HG03039 (cell line): ENCODE data around the gene CFL1.
A peak's percentile ranks its signal among the peaks of the same experiment; 100 is the strongest.
"Not testable (repeated sequence)": the region's sequence is repeated elsewhere in the genome, so short reads cannot be mapped to it uniquely, and the experiment has no call there.

Source experiments
- ATAC-seq: cut with Tn5 transposase; IDR thresholded peaks from one replicate; pipeline ENCODE4 v1.9.1; 2021; ENCODE audit warnings: mild to moderate bottlenecking, moderate library complexity; ENCODE audit not compliant: unreplicated experiment

CFL1 gene

GRCh38 chr11:65844231-65844872, 13.6 kb downstream of the CFL1 start:
- ATAC-seq: no peak

GRCh38 chr11:65843811-65844210, 14.2 kb downstream of the CFL1 start:
- ATAC-seq: no peak

- no peak for ATAC-seq
These were observed 15.8 kb downstream of the CFL1 start for GRCh38 chr11:65842144-65842543.

- no peak for ATAC-seq
These were observed 23.8 kb downstream of the CFL1 start for GRCh38 chr11:65834202-65834601.

- peak; percentile 85 for ATAC-seq
These were observed 24.5 kb downstream of the CFL1 start, which contains the start of gene SNX32 for GRCh38 chr11:65833297-65834030. SNX32 (plus strand) TSS chr11:65833963; CDS start chr11:65834066, 103 bp downstream.

GRCh38 chr11:65832231-65832630, 25.7 kb downstream of the CFL1 start:
- not testable (repeated sequence) for ATAC-seq

DNA sequence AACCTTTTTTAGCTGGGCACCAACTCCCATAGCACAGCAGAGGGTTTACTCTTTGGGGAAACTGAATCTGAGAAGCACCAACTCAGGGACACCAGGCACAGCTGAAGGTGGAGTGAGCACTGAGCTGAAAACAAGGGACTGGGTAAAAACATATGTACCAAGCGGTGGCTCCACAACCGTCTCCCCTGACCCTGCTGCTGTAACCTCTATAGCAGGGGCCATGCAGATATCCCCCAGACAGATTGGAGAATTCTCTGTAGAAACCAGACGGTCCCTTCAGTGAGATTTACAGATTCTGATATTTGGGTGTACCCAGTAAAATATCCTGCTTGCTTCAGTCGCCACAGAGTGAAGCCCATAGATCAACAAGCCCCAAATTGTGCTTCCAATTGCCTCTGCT, 28.5 kb downstream of the CFL1 start:
- no peak for ATAC-seq

- ATAC-seq: no peak
These were observed 30.8 kb downstream of the CFL1 start for GRCh38 chr11:65826984-65827735.

GRCh38 chr11:65822776-65823528, 35.0 kb downstream of the CFL1 start:
- no peak for ATAC-seq

- ATAC-seq: no peak
These were observed 36.9 kb downstream of the CFL1 start for GRCh38 chr11:65821107-65821506.

DNA sequence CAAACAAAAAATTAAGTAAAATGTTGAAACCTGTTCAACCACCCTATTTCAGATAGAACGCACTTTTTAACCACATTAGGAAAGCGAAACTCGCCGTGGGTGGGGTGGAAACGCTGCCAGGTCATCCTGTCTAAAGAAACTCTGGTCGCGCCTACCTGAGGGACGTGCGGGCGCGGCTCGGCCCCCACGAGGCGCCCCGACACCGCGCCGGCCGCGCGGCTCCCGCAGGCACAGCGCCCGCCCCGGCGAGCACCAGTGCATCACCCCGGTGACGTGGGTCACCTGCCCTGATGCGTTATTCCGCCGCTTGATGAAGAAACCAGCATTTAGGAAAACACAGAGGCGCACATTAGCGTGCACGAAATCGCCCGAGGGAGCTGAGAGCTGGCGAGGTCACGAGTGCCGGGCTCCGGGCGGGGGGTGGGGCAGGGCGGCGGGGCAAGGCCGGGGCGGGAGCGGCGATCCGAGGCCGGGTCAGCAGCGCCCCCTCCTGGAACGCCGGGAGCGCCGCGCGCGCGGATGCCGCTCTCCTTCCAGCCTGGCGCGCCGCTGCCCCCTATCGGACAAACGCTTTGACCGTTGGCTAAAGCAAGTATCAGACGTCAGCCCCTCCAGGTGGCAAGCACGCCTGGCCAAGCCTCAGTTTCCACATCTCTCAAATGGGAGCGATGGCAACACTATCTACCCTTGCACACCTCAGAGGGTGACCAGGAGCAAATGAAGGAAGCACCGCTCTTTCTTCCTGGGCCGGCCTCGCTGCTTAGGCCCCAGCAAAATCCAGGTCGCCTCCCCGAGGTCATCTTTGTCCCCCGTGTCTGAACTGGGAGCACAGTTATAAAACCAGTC, 39.9 kb downstream of the CFL1 start:
- ATAC-seq: peak; percentile 74

GRCh38 chr11:65817312-65817834, 40.6 kb downstream of the CFL1 start:
- ATAC-seq: no peak

GRCh38 chr11:65816696-65817095, 41.3 kb downstream of the CFL1 start:
- no peak for ATAC-seq

GRCh38 chr11:65814986-65815565, 42.9 kb downstream of the CFL1 start:
- no peak for ATAC-seq

GRCh38 chr11:65814131-65814985, 43.6 kb downstream of the CFL1 start:
- ATAC-seq: no peak

DNA sequence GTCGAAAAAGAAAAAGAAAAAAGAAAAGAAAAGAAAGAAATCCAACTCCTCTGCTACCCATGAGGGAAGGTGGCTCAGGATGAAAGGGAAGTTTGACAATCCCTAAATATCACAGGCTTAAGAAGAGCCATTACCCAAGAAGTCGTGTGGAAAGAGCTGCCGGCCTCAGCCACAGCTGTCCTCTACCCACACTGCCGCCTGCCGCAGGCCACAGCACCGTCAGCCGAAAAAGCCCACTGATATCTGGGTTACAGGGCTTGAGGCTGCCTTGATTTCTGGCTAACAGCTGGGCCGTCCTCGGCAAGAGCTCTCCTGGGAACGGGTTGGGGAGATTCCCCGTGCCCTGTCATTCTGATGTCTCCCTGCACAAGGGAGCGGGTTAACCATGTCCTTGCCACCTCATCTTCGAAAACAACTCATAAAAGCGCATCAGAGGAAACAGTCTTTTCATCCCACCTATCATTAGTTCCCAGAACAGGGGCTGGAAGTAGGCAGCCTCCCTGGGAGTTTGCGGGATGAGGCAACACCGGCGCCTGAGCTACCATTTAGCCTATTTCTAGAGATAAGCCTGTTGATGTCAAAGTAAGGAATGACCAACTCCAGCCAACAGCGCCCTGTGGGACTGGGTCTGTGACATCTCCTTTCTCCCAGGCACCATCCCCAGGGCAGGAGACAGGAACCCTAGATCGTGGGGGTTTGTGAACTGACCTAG, 46.1 kb downstream of the CFL1 start:
- no peak for ATAC-seq

GRCh38 chr11:65810046-65810868, 47.7 kb downstream of the CFL1 start:
- ATAC-seq: no peak
